Measurements from ENCODE around the gene FBXO3.
A peak's percentile ranks its signal among the peaks of the same experiment; 100 is the strongest.

The FBXO3 gene

GRCh38 chr11:33774736-33775466 lies 581 bp upstream of the FBXO3 start:
- intact Hi-C loops (cut with DNase I) = loop anchor here (2.0 to 5.0 kb wide), 2 partner anchors 38 to 74 kb away; partner anchors contain the start of genes C11orf91 and CD59
- DNase-seq = peak in 3 of 10 donors; percentile 23 to 90 (median 76)

GRCh38 chr11:33773404-33773986 lies 825 bp downstream of the FBXO3 start:
- peak in 8 of 10 donors; percentile 19 to 83 (median 26) for DNase-seq
- intact Hi-C loops (cut with DNase I) = loop anchor here (5.0 kb wide), 1 partner anchor 36 kb away; the partner anchor contains the start of gene CD59

GRCh38 chr11:33772870-33773269 lies 1.4 kb downstream of the FBXO3 start:
- DNase-seq = no peak
- intact Hi-C loops (cut with DNase I) = loop anchor here (5.0 kb wide), 1 partner anchor 36 kb away; the partner anchor contains the start of gene CD59

GRCh38 chr11:33772300-33772699 lies 2.0 kb downstream of the FBXO3 start:
- no peak for DNase-seq
- intact Hi-C loops (cut with DNase I) = loop anchor here (5.0 kb wide), 1 partner anchor 35 kb away; the partner anchor contains the start of gene CD59

- no peak for DNase-seq
- intact Hi-C loops (cut with DNase I) = loop anchor here (5.0 kb wide), 1 partner anchor 33 kb away; the partner anchor contains the start of gene CD59
Observed at GRCh38 chr11:33770236-33770635, 4.1 kb downstream of the FBXO3 start.

GRCh38 chr11:33769542-33769941 lies 4.8 kb downstream of the FBXO3 start:
- intact Hi-C loops (cut with DNase I) = no loop called here
- DNase-seq = no peak

GRCh38 chr11:33767624-33768023 lies 6.7 kb downstream of the FBXO3 start:
- intact Hi-C loops (cut with DNase I) = no loop called here

GRCh38 chr11:33766085-33766484 lies 8.2 kb downstream of the FBXO3 start:
- no peak for DNase-seq
- intact Hi-C loops (cut with DNase I) = no loop called here

More at GRCh38 chr11:33767624-33768023, 6.7 kb downstream of the FBXO3 start:
- no peak for DNase-seq

GRCh38 chr11:33761471-33761870 lies 12.8 kb downstream of the FBXO3 start:
- DNase-seq = no peak
- intact Hi-C loops (cut with DNase I) = no loop called here

GRCh38 chr11:33753304-33753967 lies 20.9 kb downstream of the FBXO3 start:
- DNase-seq = peak in 1 of 10 donors; percentile 25
- intact Hi-C loops (cut with DNase I) = no loop called here

- DNase-seq = no peak
- intact Hi-C loops (cut with DNase I) = no loop called here
Observed at GRCh38 chr11:33751878-33752277, 22.4 kb downstream of the FBXO3 start.

- intact Hi-C loops (cut with DNase I) = no loop called here
- no peak for DNase-seq
Observed at GRCh38 chr11:33747979-33748378, 26.3 kb downstream of the FBXO3 start.

GRCh38 chr11:33743291-33743690 lies 31.0 kb downstream of the FBXO3 start:
- intact Hi-C loops (cut with DNase I) = loop anchor here (5.0 kb wide), 1 partner anchor 381 kb away; no protein-coding TSS in a partner anchor
- DNase-seq = peak in 1 of 10 donors; percentile 33

- DNase-seq = peak in 1 of 10 donors; percentile 29
- intact Hi-C loops (cut with DNase I) = loop anchor here (5.0 kb wide), 1 partner anchor 380 kb away; no protein-coding TSS in a partner anchor
Observed at GRCh38 chr11:33742249-33742851, 32.0 kb downstream of the FBXO3 start.

GRCh38 chr11:33741806-33742205 lies 32.5 kb downstream of the FBXO3 start:
- peak in 1 of 10 donors; percentile 57 for DNase-seq
- intact Hi-C loops (cut with DNase I) = loop anchor here (5.0 kb wide), 1 partner anchor 380 kb away; no protein-coding TSS in a partner anchor

GRCh38 chr11:33737362-33737821 lies 36.9 kb downstream of the FBXO3 start:
- intact Hi-C loops (cut with DNase I) = loop anchor here (5.0 kb wide), 2 partner anchors 35 kb away; partner anchors contain the start of genes C11orf91 and FBXO3
- DNase-seq = no peak

GRCh38 chr11:33736148-33736812 lies 38.0 kb downstream of the FBXO3 start, which contains the start of gene CD59:
Gene CD59, minus strand, starts transcription at chr11:33736423. Its CDS starts 13,978 bp downstream, at chr11:33722445.
- intact Hi-C loops (cut with DNase I) = loop anchor here (5.0 kb wide), 2 partner anchors 34 to 36 kb away; partner anchors contain the start of genes C11orf91 and FBXO3

GRCh38 chr11:33735271-33736147 lies 38.8 kb downstream of the FBXO3 start:
- intact Hi-C loops (cut with DNase I) = loop anchor here (5.0 kb wide), 2 partner anchors 33 to 37 kb away; partner anchors contain the start of genes C11orf91 and FBXO3
- peak in 5 of 10 donors; percentile 11 to 82 (median 79) for DNase-seq

More at GRCh38 chr11:33736148-33736812, 38.0 kb downstream of the FBXO3 start, which contains the start of gene CD59:
- DNase-seq = peak; percentile 85 to 99 (median 94)
